DND-41 (cell line): ENCODE data around the gene OSTF1.

Experiments used
- EZH2 ChIP-seq: IDR thresholded peaks from 3 replicates; pipeline ENCODE4 v1.6.1; 2012; ENCODE audit warnings: borderline replicate concordance, low read depth, mild to moderate bottlenecking, moderate library complexity, low read length, inconsistent platforms; ENCODE audit not compliant: severe bottlenecking
- TF ChIP-seq, protein P1 (sequence below): IDR thresholded peaks from 2 replicates; pipeline ENCODE4 v1.5.1; 2012; ENCODE audit warnings: borderline replicate concordance, low read length, moderate library complexity, mild to moderate bottlenecking; ENCODE audit not compliant: poor library complexity, severe bottlenecking; ENCODE audit errors: extremely low read depth

DNA sequence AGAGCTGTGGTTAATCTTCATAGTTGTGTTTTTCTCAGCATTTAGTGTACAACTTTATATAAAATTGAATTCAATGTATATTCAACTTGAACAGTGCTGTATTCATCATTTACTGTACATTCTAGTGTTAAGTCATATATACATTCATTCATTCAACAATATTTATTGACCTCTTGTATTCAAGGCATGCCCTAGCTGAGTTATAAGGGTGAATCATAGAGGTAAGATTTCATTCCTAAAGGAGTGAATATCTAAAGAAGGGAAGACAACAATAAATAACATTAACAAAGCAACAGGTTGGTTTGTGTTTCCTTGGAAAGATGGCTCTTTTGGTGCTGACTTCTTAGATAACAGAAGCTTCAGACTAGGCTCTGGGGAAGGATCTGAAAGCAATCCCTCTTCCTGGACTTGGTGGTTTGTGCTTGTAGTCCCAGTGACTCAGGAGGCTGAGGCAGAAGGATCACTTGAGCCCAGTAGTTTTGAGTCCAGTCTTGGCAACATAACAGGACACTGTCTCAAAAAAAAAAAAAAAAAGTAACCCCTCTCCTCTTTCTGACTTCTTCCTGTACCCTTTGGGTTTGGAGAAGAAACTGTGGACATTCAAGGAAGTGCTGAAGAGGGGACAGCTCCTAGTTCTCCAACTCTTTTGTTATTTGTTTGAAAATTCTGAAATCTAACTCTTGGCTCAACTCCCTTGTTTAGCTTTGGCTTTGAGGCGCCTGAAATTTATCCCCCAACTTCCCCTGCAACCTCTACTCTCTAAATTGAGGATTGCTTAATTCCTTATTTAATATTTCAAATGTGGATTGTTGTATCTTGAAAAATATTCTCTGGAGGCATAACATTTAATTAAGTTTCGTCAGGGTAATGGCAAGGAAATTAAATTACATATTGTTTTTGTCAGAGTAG, 80.2 kb downstream of the OSTF1 start:
- TF ChIP-seq, protein P1, sequence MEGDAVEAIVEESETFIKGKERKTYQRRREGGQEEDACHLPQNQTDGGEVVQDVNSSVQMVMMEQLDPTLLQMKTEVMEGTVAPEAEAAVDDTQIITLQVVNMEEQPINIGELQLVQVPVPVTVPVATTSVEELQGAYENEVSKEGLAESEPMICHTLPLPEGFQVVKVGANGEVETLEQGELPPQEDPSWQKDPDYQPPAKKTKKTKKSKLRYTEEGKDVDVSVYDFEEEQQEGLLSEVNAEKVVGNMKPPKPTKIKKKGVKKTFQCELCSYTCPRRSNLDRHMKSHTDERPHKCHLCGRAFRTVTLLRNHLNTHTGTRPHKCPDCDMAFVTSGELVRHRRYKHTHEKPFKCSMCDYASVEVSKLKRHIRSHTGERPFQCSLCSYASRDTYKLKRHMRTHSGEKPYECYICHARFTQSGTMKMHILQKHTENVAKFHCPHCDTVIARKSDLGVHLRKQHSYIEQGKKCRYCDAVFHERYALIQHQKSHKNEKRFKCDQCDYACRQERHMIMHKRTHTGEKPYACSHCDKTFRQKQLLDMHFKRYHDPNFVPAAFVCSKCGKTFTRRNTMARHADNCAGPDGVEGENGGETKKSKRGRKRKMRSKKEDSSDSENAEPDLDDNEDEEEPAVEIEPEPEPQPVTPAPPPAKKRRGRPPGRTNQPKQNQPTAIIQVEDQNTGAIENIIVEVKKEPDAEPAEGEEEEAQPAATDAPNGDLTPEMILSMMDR, result no peak
- no peak for TF ChIP-seq EZH2
